Mesenchymal stem cell (in vitro differentiated cells and primary cell): Measurements from ENCODE around the gene ATP8B3.
A peak's percentile ranks its signal among the peaks of the same experiment; 100 is the strongest.

Experiments used
- DNase-seq: peaks from one replicate; pipeline ENCODE4 v3.0.0-alpha.2; 2013
- H2AFZ ChIP-seq: one replicate; pipeline ENCODE4 v1.6.1; 2013; ENCODE audit warnings: low read depth, mild to moderate bottlenecking, control low read depth, inconsistent platforms, low read length, moderate library complexity
- H2AK5ac ChIP-seq: 2 replicates; pipeline ENCODE4 v1.6.1; 2013; ENCODE audit warnings: low read length, moderate library complexity, mild to moderate bottlenecking, inconsistent platforms; ENCODE audit not compliant: severe bottlenecking
- H2BK120ac ChIP-seq: one replicate; pipeline ENCODE4 v1.6.1; 2013; ENCODE audit warnings: low read depth, mild to moderate bottlenecking, inconsistent platforms, low read length, moderate library complexity
- H2BK12ac ChIP-seq, 2 experiments: one replicate each; pipeline ENCODE4 v1.6.1; 2013; ENCODE audit warnings: inconsistent platforms in 2 of 2, low read length in 2 of 2, mild to moderate bottlenecking in 2 of 2, moderate library complexity in 2 of 2, control low read depth in 1 of 2
- H2BK15ac ChIP-seq: one replicate; pipeline ENCODE4 v1.6.1; 2013; ENCODE audit warnings: mild to moderate bottlenecking, low read depth, inconsistent platforms; ENCODE audit not compliant: poor library complexity, severe bottlenecking
- H2BK5ac ChIP-seq: 2 replicates; pipeline ENCODE4 v1.6.1; 2013; ENCODE audit warnings: low read depth, mild to moderate bottlenecking, low read length, control low read depth, inconsistent platforms; ENCODE audit not compliant: poor library complexity, severe bottlenecking
- H3K14ac ChIP-seq, 2 experiments: one replicate each; pipeline ENCODE4 v1.6.1; 2013; ENCODE audit warnings: inconsistent platforms in 2 of 2, low read length in 2 of 2, control low read depth in 1 of 2, mild to moderate bottlenecking in 1 of 2, moderate library complexity in 1 of 2
- H3K18ac ChIP-seq, 2 experiments: one replicate each; pipeline ENCODE4 v1.6.1; 2013; ENCODE audit warnings: inconsistent platforms in 2 of 2, low read length in 2 of 2, control low read depth in 1 of 2, low read depth in 1 of 2, mild to moderate bottlenecking in 1 of 2
- H3K23ac ChIP-seq, 2 experiments: one replicate each; pipeline ENCODE4 v1.6.1; 2013; ENCODE audit warnings: inconsistent platforms in 2 of 2, low read length in 2 of 2, mild to moderate bottlenecking in 2 of 2, moderate library complexity in 2 of 2, control low read depth in 1 of 2
- H3K27ac ChIP-seq: 2 replicates; pipeline ENCODE4 v1.5.1; 2013; ENCODE audit warnings: mild to moderate bottlenecking, moderate library complexity, low read length, control low read depth, inconsistent platforms; ENCODE audit not compliant: poor library complexity, severe bottlenecking
- H3K27me3 ChIP-seq, 2 experiments: 2 replicates each; pipeline versions ENCODE4 v1.6.1 to v1.7.0; 2013; ENCODE audit warnings: low read length in 2 of 2, mild to moderate bottlenecking in 2 of 2, moderate library complexity in 2 of 2, control low read depth in 1 of 2, inconsistent platforms in 1 of 2; ENCODE audit not compliant: control insufficient read depth in 1 of 2, insufficient read depth in 1 of 2
- H3K36me3 ChIP-seq, 2 experiments: 2 replicates each; pipeline versions ENCODE4 v1.6.1 to v1.7.0; 2013; ENCODE audit warnings: low read length in 2 of 2, control low read depth in 1 of 2, inconsistent platforms in 1 of 2, low read depth in 1 of 2, mild to moderate bottlenecking in 1 of 2; ENCODE audit not compliant: insufficient read depth in 2 of 2, control insufficient read depth in 1 of 2
- H3K4ac ChIP-seq, 2 experiments: one replicate each; pipeline ENCODE4 v1.6.1; 2013; ENCODE audit warnings: inconsistent platforms in 2 of 2, low read length in 2 of 2, mild to moderate bottlenecking in 2 of 2, moderate library complexity in 2 of 2, control low read depth in 1 of 2, low read depth in 1 of 2
- H3K4me1 ChIP-seq: 2 replicates; pipeline ENCODE4 v1.6.1; 2013; ENCODE audit warnings: low read depth, low read length, control low read depth; ENCODE audit not compliant: control insufficient read depth, insufficient read depth
- H3K4me2 ChIP-seq: 2 replicates; pipeline ENCODE4 v1.6.1; 2013; ENCODE audit warnings: low read length, mild to moderate bottlenecking, inconsistent platforms; ENCODE audit not compliant: poor library complexity, severe bottlenecking
- H3K4me3 ChIP-seq, 2 experiments: 2 replicates each; pipeline versions ENCODE4 v1.5.1 to v1.7.0; 2013; ENCODE audit warnings: low read length in 2 of 2, mild to moderate bottlenecking in 2 of 2, control low read depth in 1 of 2, low read depth in 1 of 2; ENCODE audit not compliant: insufficient read depth in 1 of 2
- H3K79me1 ChIP-seq: replicated peaks from 2 replicates; pipeline ENCODE4 v1.6.1; 2013; ENCODE audit warnings: mild to moderate bottlenecking, control low read depth, low read length, inconsistent platforms; ENCODE audit not compliant: poor library complexity, severe bottlenecking
- H3K9ac ChIP-seq: 2 replicates; pipeline ENCODE4 v1.7.0; 2013; ENCODE audit warnings: mild to moderate bottlenecking, low read length, moderate library complexity
- H3K9me3 ChIP-seq: 2 replicates; pipeline ENCODE4 v1.7.0; 2013; ENCODE audit warnings: mild to moderate bottlenecking, low read length; ENCODE audit not compliant: control insufficient read depth
- H4K8ac ChIP-seq: one replicate; pipeline ENCODE4 v1.6.1; 2013; ENCODE audit warnings: inconsistent platforms, mild to moderate bottlenecking, low read length, moderate library complexity
- H4K91ac ChIP-seq: one replicate; pipeline ENCODE4 v1.6.1; 2013; ENCODE audit warnings: mild to moderate bottlenecking, low read length, inconsistent platforms
- WGBS: methylation state at CpG from one replicate; pipeline ENCODE4 v1.1.7; 2013; ENCODE audit warnings: mixed read lengths; 5-methylcytosine and 5-hydroxymethylcytosine counted together

The ATP8B3 gene

DNA sequence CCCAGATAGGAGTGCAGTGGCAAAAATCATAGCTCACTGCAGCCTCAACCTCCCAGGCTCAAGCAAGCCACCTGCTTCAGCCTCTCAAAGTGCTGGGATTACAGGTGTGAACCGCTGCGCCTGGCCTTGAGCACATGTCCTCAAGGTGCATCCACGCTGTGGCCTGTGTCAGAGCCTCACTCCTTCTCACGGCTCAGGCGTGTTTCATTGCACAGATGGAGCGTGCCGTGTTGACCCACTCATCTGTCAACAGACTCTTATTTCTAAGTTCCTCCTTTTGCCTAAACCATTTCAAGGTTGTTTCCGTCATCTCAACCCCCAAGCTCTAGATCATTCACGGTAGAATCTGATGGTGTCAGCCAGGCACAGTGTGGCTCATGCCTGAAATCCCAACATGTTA is 28.2 kb downstream of the ATP8B3 start:
- H2AK5ac ChIP-seq, result no peak overlapping the region
- no peak overlapping the region for H3K4me2 ChIP-seq
- H2BK120ac ChIP-seq, result no peak overlapping the region
- no peak overlapping the region for H3K18ac ChIP-seq
- no peak for DNase-seq
- H4K8ac ChIP-seq, result no peak overlapping the region
- H3K4me1 ChIP-seq, result no peaks in the 10 kb centered on the region
- H2BK15ac ChIP-seq, result no peak overlapping the region
- H3K9me3 ChIP-seq, result peaks cover 11% of the 10 kb centered on the region
- H3K79me1 ChIP-seq, result no peaks in the 10 kb centered on the region
- no peak overlapping the region for H3K14ac ChIP-seq
- no peak overlapping the region for H3K4me3 ChIP-seq
- peaks cover 59 to 66% of the 10 kb centered on the region in 2 experiments for H3K27me3 ChIP-seq
- no peak overlapping the region for H3K4ac ChIP-seq
- H3K36me3 ChIP-seq, result no peaks in the 10 kb centered on the region
- H3K9ac ChIP-seq, result no peak overlapping the region
- H2BK5ac ChIP-seq, result no peak overlapping the region
- no peak overlapping the region for H4K91ac ChIP-seq
- WGBS, result 89% methylated on average over 9 of the region's 9 CpGs
- no peak overlapping the region for H2AFZ ChIP-seq
- no peak overlapping the region for H3K23ac ChIP-seq
- H3K27ac ChIP-seq, result no peak overlapping the region
- no peak overlapping the region for H2BK12ac ChIP-seq

DNA sequence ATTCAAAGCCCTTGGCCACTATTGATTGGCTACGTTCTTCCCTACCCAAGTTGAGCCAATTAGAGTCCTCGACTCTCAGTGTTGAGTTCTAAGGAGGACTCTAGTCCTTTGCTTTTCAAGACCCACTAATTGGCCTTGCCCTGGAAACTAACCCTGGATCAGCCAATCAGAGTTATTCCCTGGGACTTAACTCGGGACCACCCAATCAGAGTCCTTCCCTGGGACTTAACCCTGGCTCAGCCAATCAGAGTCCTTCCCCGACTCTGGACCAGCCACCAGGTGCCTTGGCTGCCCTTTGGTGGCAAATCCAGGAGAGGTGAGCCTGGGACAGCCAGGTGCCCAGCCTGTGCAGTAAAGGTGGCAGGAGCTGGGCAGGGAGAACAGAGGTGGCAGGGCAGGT is 28.7 kb downstream of the ATP8B3 start:
- Histone ChIP-seq H3K4me3 (no peak overlapping the region), H3K27me3 (peaks cover 59 to 67% of the 10 kb centered on the region in 2 experiments)
- WGBS, result 89% methylated on average over 4 of the region's 4 CpGs

DNA sequence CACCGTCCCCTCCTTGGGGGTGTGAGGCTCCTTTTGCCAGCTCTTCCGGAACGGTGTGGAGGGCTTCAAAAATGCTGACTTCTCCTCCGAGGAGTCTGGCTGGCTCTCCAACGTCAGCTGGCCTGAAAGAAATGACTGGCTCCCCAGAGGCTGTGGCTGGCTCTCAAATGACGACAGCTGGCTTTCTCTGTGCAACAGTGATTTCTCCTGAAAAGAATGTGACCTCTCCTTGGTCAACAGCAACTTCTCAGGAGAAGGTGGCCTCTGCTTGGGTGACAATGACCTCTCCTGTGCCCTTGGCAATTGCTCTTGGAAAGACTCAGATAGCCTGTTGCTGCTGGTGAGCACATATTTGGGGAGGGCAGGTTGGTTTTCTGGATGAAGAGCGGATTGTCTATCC is 29.6 kb downstream of the ATP8B3 start:
- WGBS, result 63% methylated on average over 7 of the region's 7 CpGs

More for the DNA sequence above, 28.7 kb downstream of the ATP8B3 start:
- no peak overlapping the region for H3K27ac ChIP-seq
- peaks cover 11% of the 10 kb centered on the region for H3K9me3 ChIP-seq
- no peak overlapping the region for H2AFZ ChIP-seq
- H3K36me3 ChIP-seq, result no peaks in the 10 kb centered on the region
- H3K9ac ChIP-seq, result no peak overlapping the region
- H4K8ac ChIP-seq, result no peak overlapping the region
- no peak overlapping the region for H2BK12ac ChIP-seq
- no peaks in the 10 kb centered on the region for H3K4me1 ChIP-seq
- no peak overlapping the region for H2BK15ac ChIP-seq
- no peak overlapping the region for H3K14ac ChIP-seq
- no peak for DNase-seq
- H4K91ac ChIP-seq, result no peak overlapping the region
- no peak overlapping the region for H2AK5ac ChIP-seq
- H2BK5ac ChIP-seq, result no peak overlapping the region
- no peaks in the 10 kb centered on the region for H3K79me1 ChIP-seq
- no peak overlapping the region for H3K4me2 ChIP-seq
- no peak overlapping the region for H2BK120ac ChIP-seq
- no peak overlapping the region for H3K23ac ChIP-seq
- no peak overlapping the region for H3K18ac ChIP-seq
- H3K4ac ChIP-seq, result no peak overlapping the region

DNA sequence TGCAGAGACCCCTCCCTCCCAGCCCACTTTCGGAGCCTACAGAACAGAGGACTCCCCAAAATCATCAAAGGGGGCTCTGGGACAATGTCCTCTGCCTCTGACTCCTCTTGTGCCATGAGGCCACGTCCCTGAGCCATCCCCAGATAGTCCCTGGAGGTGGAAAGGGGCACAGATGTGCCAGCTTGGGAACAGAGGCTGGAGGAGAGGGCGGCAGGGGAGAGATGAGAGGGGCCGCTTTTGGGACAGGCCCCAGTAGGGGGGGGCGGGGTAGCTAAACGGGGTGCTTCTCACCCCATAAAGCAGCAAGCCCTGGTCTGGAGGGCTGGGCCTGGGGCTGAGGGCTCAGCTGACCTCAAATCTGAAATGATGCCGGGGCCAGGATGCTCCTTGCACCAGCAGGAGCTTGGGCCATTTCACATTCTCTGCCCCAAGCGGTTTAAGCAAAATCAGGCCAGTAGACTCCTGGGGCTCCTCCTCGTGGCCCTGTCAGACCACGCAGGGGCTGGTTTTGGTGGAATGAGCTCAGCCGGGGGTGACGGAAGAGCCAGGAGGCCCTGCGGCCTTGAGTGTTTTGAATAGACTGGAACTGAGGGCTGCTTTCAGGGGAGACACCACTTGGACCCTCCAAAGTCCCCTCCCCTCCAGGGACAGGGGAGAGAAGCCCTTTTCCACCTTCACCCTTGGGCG is 31.7 kb downstream of the ATP8B3 start:
- H3K36me3 ChIP-seq, result no peaks in the 10 kb centered on the region
- H3K4ac ChIP-seq, result no peak overlapping the region
- H3K27me3 ChIP-seq, result peaks cover 72 to 82% of the 10 kb centered on the region in 2 experiments
- no peak overlapping the region for H2AK5ac ChIP-seq
- H2BK120ac ChIP-seq, result no peak overlapping the region
- no peaks in the 10 kb centered on the region for H3K79me1 ChIP-seq
- H3K4me3 ChIP-seq, result no peak overlapping the region
- no peak overlapping the region for H3K23ac ChIP-seq
- no peak overlapping the region for H3K14ac ChIP-seq
- H3K18ac ChIP-seq, result no peak overlapping the region
- no peak overlapping the region for H3K4me2 ChIP-seq
- 72% methylated on average over 8 of the region's 14 CpGs for WGBS
- H3K9ac ChIP-seq, result no peak overlapping the region
- no peak overlapping the region for H2BK15ac ChIP-seq
- peak; percentile 14 for DNase-seq
- H4K91ac ChIP-seq, result no peak overlapping the region
- H3K4me1 ChIP-seq, result peaks cover 4% of the 10 kb centered on the region
- no peak overlapping the region for H2BK5ac ChIP-seq
- H2BK12ac ChIP-seq, result no peak overlapping the region
- H3K9me3 ChIP-seq, result peaks cover 11% of the 10 kb centered on the region
- no peak overlapping the region for H2AFZ ChIP-seq
- H4K8ac ChIP-seq, result no peak overlapping the region
- no peak overlapping the region for H3K27ac ChIP-seq

More for the DNA sequence above, 29.6 kb downstream of the ATP8B3 start:
- Histone ChIP-seq H3K79me1 (no peaks in the 10 kb centered on the region), H4K91ac (no peak overlapping the region), H3K4me3 (no peak overlapping the region), H2AFZ (no peak overlapping the region), H4K8ac (no peak overlapping the region), H3K14ac (no peak overlapping the region), H3K18ac (no peak overlapping the region), H3K36me3 (no peaks in the 10 kb centered on the region), H2AK5ac (no peak overlapping the region), H3K9ac (no peak overlapping the region), H2BK120ac (no peak overlapping the region), H3K23ac (no peak overlapping the region), H3K4me1 (no peaks in the 10 kb centered on the region), H3K4me2 (no peak overlapping the region), H3K9me3 (peaks cover 11% of the 10 kb centered on the region), H2BK5ac (no peak overlapping the region), H3K4ac (no peak overlapping the region), H2BK12ac (no peak overlapping the region), H2BK15ac (no peak overlapping the region), H3K27me3 (peaks cover 61 to 67% of the 10 kb centered on the region in 2 experiments), H3K27ac (no peak overlapping the region)
- DNase-seq, result no peak
